GM18499 (cell line): ENCODE results near the gene RAI1.

Experiments used
- ATAC-seq: cut with Tn5 transposase; IDR thresholded peaks from one replicate; pipeline ENCODE4 v1.9.1; 2021; ENCODE audit warnings: moderate number of reproducible peaks; ENCODE audit not compliant: insufficient read depth, unreplicated experiment

The RAI1 gene

DNA sequence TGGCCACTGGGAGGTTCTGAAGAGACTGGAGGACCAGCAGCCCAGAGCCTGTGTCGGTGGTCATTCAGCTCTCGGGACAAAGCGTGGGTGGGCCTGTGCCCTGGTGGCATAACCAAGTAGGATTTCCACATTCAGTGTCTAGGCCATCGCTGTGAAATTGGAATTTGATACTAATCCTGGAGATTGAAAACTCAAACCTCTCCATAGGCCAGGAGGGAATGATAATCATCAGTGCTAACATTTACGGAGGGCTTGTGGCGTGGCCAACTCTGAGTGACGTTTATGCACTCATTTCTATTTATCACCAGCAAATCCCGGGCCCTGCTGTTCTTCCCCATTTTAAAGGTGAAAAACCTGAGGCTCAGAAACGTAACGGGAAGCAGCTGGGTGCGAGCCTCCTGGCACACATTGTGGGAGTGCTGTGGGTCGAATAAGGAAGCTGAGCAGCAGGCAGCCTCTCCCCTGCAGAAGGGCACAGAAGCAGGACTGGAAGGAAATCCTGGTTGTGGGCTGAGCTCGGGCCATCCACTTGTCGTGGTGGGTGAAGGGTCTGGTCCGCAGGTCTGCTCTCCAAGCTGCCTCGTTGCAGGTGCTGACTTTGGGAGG, 33.1 kb downstream of the RAI1 start:
- ATAC-seq, result no peak

DNA sequence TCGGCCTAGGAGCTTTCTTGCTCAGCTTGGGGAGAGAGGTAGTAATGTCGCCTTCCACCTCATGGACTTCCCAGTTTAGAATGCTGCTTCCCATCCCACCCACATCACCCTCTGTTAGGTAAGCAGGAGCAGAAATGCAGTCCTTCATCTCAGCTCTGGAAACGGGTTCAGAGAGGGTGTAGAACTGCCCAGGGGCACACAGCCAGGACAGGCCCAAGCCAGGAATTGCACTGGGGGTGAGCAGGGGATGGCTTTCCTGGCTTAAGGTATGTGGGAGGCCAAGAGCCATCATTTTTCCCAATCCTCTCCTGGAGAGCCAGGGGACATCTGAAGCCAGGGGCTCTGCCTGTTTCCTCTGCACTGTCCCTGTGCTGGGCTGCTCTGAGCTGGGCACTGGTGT, 33.6 kb downstream of the RAI1 start:
- no peak for ATAC-seq

DNA sequence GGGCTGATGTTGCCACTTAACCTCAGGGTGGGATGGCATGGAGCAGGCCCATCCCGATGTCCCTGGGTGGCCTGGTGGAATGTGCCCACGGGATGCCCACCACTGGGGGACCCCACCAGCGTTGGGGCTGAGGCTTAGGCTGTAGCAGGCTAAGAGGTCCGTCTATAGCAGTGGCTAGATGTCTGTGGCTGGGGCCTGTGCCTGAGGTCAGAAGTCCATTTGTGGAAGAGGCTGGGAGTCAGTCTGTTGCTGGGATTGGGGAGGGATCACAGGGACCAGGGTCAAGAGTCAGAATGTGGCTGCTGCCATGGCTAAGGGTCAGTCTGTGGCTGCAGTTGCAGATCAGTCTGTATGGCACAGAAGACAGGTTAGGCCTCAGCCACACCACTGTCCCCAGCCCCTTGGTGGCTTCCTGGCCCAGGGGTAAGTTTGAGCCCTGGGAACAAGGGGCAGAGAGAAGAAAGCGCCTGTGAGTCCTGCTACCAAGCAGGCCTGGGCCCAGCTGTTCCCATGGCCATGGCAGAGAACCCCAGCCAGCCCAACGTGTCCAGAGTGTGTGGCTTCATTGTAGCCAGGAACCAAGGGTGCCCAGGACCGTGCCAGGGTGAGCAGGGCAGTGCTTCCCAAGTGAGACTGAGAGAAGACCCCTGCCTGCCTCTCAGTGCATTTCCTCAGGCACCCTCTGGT, 35.7 kb downstream of the RAI1 start:
- ATAC-seq, result no peak

DNA sequence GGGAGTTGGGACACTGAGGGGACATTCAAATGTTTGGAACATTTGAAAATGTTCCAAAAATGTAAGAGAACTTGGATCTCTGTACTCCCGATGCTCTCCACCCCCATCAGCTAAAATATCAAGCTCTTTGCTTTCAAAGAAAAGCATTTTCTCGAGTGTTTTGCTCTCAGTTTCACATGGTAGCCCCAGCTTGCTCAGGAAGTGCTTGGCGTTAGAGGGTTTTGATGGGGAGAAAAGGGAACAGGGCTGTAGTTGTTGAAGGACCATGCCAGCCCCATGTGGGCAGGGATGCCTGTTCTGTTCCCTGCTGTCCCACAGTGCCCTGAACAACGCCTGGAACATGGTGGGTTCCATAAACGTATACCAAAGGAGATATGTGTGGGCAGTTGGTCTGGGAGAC, 37.0 kb downstream of the RAI1 start:
- no peak for ATAC-seq

DNA sequence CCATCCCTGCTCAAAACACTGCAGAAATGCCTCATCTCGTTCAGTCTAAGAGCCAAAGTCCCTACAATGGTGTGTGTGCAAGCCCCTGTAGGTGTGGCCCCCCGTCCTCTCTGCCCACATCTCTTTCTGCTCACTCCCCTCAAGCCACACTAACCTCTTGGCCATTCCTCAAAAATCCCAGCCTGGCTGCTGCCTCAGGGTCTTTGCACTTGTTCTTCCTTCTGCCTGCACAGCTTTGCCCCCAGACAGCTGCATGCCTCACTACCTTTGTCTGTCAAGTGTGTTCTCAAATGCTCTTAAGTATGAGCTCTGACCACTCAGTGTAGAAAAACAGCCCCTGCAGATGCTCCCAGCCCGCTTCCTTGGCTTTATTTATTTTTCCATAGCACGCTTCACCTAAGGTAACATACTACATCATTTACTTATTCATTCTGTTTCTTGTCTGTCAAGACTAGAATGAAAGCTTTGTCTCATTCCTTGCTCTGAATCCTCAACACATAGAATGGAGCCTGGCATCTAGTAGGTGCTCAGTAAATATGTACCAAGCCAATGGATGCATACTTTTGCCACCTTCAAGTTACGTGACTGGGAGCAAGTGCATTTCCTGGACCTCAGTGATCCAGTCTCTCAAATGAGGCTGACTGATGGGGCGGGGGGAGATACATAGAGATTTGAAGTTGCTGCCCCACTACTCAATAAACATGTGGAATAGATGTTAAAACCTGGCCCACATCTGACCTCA, 38.1 kb downstream of the RAI1 start:
- no peak for ATAC-seq

DNA sequence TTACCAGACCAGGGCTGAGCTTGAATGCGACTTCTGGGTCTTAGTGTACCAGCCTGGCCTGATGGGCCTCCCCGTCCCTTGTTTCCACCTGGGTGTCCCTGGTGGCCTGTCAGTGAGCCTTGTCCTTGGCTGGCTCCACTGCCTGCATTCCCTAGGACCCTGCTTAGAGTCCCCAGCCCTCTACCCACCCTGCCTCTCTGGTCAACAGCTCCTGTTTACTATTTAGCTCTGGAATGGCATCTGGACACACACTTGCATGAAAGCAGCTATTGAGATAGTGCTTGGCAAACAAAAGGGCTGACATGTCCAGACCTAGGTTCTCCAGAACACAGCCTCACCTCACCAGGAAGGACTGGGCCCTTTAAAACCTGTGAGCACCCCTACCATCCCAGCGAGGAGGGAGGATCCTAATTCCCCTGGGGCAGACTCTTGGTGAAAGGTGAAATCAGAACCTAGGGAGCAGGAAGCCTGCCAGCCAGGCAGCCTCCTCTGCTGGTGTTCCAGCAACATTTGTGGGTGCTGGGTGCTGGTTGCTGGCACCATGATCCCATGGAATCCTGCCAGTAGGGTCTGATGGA, 38.8 kb downstream of the RAI1 start:
- no peak for ATAC-seq

DNA sequence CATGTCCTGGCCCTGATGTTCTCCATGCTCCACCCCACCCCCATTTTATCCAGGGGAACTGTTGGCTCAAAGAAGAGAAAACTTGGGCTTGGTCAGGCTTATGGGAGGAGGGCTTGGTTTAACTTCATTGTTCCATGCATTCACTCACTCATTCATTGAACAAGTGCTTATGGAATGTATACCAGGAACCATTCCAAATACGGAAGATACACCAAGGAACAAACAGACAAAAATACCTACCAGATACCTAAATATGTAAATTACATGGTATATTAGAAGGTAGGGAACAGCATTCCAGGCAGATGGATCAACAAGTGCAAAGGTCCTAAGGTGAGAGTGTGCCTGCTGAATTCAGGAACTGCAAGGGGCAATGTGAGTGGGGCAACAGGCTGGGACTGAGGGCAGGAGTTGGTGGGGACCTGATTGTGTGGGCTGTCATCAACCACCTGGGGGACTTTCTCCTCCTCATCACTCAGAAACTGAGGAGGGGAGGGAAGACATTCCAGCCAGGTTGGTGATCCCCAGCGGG, 39.9 kb downstream of the RAI1 start:
- no peak for ATAC-seq

DNA sequence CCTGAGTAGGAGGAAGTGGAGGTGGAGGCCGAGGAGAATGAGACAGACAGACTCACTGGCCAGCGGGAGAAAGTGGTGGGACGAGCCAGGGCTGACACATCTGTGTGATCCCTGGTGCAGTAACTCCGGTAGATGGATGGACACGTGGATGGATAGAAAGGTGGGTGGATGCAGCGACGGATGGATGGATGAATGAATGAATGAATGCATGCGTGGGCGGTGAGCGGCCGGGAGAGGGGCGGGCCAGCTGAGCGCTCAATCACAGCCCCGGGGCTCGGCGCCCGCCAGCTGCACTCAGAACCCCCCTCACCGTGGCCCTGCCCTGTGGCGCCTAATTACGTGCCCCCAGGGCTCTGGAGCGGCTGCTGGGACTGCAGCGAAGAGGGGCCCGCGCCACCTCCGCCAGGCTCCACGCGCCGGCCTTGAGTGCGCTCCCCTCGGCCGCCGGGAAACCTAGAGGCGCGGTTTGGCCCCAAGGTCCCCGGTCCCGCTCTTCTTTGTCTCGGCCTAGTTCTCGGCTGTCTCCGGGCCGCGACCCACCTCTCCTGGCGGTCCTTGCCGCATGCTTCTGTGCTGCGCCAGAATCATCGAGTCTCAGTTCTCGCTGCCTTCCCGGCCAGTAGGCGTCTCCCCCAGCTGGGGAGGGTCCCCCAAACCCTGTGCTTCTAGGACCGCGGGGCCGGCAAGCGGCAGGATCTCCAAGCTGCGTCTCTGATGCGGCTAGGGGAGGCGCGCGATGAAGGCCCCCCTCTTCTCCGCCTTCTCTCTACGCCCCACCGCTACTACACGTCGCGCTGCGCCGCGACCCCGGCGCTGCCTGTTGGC, 41.0 kb downstream of the RAI1 start:
- ATAC-seq, result no peak

DNA sequence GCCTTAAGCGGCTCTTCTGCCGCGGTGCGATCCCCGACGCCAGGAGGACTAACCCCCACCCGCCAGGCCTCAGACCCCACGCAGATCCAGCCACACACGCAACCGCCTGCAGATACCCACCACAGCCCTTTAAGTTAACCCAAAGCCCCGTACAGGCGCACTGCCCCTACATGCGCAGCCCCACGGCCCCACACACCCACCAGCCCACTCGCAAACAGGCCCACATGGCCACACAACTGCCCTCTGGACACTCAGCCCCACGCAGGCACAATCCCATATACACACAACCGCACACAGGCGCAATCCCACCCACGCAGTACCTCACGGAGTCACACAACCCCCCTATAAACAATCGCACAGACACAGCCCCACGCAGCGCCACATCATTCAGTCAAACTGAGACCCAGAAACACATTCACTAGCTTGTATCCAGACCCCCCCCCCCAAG, 41.7 kb downstream of the RAI1 start:
- ATAC-seq, result no peak

DNA sequence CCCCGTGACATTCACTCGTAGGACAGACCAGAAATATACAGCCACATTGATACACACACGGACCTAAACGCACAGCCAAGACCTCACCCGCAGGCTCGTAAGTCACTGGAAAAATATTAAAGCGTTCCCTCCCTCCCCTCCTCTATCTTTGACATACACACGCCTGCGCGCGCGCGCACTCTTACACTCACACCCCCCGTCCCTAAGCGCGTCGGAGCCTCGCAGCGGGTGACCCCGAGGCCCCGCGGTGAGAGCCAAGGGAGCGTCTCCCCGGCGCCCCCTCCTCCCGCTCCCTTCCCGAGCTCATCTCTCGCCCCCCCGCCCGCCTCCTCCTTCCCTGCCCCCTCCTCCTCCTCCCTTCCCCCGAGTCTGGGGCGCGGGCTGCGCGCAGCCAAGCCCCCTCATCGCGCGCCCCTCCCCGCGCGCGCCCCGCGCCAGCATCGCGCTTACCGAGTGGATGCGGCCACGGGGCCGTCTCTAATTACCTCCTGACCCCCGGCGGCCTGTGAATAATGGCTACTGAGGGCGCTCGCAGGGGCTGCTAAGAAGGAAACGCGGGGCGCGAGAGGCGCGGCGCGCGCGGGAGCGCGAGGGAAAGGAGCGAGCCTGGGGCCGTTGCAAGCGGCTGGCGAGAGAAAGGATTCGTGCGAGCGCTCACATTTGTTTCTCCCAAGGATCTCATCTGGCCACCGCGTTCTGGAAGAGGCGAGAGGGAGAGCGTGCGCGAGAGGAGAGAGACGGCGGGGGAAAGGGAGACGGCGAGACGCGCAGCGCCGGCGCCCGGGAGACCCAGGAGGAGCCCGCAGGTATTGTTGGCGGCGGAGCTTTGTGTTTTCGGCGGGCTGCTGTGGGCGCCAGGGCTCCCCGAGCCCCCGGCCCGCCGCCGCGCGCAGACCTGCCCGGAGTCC, 42.4 kb downstream of the RAI1 start:
- ATAC-seq, result no peak

DNA sequence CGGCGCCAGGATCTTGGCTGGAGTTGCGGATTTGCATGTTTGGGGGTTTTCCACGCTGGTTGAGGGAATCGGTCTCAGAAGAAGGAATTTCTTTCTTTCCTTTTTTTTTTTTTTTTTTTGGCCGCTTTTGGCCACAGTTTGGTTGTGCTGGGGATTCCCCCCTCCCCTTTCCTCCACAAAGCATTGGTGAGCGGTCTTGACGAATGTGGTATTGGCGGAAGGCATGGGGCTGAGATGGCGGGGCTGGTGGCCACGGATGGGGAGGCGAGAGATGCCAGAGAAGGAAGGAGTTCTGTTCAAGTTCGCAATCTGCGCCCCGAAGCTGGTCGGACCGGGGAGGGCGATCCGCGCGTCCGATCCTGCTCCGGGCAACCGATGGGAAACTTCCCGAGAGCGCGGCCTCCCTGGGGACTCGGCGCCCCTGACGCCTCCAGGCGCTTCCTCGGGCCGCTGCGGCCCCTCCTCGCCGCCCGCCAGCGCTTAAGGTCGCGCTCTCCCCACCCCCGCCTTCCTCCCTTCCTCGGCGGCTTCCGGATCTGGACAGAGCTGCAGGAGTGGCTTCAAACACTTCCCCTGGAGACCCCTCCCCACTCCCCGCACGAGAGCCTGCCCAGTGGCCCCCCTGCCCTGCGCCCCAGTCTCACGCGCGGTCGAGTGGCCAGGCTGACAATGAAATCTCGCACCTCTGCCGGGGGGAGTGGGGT, 43.2 kb downstream of the RAI1 start:
- no peak for ATAC-seq

DNA sequence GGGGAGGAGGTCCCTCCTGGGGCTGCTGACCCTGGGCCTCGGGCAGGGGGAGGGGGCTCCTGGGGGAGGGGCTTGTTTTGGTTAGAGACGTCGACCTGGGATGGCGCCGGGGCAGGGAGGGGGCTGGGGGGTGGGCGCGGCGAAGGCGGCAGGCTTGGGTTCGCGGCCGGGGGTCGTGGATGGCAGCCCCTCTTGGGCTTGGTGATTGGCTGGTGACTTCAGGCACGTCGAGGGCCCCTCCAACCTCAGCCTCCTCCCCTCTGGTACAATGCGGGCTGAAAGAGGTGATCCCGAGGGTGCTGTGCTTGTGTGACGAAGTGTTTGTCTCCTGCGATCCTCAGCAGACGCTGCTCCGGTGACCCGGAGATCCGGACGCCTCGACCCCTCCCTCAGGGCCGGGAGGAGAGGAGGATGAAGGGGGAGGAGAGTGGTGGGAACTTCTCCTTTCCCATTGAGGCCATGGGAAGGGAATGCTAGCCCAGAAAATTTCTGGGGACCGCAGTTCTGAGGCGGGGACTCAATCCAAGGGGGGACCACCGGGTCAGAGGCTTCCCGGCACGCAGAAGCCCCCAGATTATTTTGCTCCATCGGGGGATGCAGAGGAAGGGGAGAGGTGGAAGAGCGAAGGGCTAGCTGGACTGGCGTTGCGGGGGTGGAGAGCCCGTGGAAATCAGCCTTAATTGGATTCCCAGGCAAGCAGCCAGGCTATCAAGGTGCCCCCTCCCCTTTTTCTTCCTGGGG, 43.9 kb downstream of the RAI1 start:
- ATAC-seq, result no peak

DNA sequence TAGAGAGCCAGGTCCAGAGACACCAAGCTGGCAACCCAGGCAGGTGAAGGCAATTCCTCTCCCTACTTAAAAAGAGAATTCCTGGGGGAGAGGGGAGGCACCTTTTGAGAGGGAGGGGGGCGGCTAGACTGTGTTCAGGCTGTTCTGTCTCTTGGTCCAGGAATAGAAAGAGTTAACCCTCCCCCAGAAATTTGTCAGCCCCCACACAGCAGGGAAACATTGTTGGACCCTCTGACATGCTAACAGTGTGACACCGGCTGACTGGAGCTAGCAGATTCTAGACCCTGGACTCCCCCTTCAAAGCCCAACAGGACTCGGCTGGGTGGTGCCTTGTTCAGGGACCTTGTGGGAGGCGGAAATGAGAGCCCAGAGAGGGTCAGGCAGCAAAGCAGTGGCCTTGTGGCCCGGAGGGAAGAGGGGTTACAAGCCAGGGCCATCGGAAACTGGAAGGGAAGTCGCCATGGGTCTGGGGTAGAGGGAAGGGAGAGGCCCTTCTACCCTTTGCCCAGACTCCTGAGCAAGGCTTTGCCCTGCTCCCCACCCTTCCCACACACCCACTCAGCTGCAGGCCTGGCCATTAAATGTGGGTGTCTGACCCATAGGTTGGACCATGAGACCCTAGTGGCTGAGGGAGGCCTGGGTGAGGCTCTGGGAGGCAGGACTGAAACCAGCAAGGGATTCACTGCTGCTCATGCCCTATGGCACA, 44.6 kb downstream of the RAI1 start:
- ATAC-seq, result no peak

DNA sequence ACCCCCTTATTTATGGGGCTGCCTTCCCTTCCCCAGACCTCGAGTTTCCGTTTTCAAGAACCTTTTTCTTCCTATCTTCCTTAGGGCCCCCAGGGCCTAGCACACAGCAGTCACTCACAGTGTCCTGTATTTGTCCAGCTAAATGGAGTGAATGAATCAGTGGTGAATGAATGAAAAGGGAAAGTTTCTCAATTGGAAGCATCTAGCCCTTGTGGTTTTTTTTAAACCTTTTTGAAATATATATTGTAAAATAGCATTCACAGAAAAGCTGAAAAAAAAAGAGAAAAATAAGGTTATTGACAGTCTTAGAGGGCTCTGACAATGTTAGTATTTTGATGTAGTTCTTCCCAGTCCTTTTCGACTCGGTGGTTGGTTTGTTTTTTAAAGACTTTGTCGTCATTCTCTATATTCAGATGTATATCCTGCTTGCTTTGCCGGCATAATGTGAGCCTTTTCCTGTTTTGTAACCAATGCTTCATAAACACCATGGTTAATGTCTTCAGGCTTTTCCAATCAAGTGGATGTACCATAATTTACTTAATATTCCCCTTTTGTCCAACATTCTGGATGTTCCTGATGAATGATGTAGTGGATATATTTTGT, 45.3 kb downstream of the RAI1 start:
- no peak for ATAC-seq

DNA sequence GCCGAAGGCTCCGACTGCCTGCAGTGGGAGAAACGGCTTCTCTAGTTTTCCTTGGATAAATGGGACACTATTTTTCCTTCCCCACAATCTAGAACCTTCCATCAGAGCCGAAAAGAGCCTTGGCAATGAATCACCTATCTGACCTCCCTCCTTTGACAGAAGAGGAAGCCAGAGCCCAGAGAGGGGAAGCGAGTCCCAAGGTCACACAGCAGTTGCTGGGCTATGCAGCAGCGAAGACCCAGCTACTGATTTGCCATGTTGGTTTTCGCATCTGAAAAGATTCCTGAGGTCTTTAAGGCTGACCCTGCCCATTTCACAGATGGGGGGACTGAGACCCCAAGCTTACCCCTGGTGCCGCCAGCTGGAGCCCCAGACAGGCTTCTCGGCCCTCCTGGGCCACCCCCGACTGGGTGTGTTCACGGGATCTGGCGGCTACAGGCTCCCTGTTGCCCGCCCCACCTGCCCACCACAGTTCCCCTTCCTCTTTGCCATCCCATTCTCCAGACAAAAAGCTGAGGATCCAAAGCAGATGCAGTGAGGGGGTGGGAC, 45.9 kb downstream of the RAI1 start:
- no peak for ATAC-seq

DNA sequence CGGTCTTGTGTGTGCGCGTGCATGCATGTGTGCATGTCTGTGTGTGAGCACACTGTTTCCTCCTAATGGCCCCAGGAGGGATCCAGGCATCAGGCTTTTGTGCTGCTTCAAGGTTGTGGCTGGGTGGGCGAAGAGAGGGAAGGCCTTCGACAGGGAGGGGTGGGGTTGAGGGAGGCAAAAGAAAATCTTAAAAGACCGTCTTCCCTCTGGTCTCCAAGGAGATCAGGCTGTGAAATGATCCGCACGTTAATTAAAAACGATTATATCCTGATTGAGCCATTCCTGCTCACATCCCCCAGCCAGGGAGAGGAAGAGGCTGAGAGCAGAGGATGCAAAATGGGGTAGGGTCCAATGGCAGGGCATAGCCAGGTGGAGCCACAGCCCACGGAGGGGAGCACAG, 46.9 kb downstream of the RAI1 start:
- no peak for ATAC-seq
